Kidney epithelial cell (primary cell): Measurements from ENCODE around the gene KRT2. TPM values are rescaled to one million over a fixed set of nuclear protein-coding genes. Genes with fewer than 3 reads are reported as not detected.

Experiments
- DNase-seq: peaks from one replicate; pipeline ENCODE4 v3.0.0-alpha.2; 2010; ENCODE audit warnings: low read depth
- H3K27me3 ChIP-seq: 2 replicates; pipeline ENCODE4 v1.6.0; 2011; ENCODE audit warnings: low read length; ENCODE audit not compliant: control insufficient read depth, insufficient read depth
- H3K36me3 ChIP-seq: 2 replicates; pipeline ENCODE4 v1.5.1; 2011; ENCODE audit warnings: low read length; ENCODE audit not compliant: control insufficient read depth, insufficient read depth
- H3K4me3 ChIP-seq: 2 replicates; pipeline ENCODE4 v1.5.1; 2011; ENCODE audit warnings: low read depth, mild to moderate bottlenecking, control low read depth, low read length
- total RNA-seq: library from RNA; depleted of rRNA; stranded (reverse); fragments of >200 nt; gene quantifications from 2 replicates; pipeline ENCODE4 v1.2.3, GENCODE V29; 2015
- TF ChIP-seq, protein P1 (sequence below): IDR thresholded peaks from 2 replicates; pipeline ENCODE4 v1.5.1; 2011; ENCODE audit warnings: mild to moderate bottlenecking, moderate library complexity, low read length, control low read depth, inconsistent platforms; ENCODE audit not compliant: insufficient read depth, poor library complexity, severe bottlenecking

KRT2 gene
- total RNA-seq, 1 donor from 2014 or later, result not detected

DNA sequence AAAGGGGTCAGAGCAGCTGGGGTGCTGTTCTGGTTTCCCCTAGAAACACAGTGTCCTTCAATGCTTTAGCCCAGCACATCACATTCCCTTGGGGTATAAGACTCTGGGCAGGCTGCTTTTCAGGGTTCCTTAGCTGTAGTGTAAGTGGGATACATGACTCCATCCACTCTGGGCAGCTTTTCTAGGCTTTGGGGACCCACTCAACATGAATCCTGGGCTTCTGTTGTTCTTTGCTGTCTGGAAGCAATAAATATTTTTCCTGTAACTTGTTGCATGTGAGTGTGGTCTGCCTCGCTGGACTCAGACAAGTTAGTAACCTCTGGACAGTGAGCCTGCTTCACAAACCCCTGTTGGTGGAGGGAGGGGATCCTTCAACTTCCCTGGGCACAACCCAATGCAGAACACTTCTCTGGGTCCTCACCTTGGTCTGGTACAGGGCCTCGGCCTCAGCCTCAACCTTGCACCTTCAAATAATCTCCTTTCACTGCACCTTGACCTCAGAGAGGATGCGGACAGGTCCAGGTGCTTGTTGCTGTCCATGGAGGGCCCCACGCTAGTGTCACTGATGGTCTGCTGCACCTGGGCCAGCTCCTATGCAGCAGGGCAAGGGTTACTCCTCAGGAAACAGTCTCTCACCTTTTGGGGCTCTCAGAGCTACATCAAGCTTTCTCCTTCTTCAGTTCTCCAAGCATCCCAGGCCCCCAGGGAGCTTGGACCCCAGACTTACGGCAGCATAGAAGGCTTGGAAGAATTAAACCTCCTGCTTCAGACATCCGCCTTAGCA is 20.1 kb downstream of the KRT2 start:
- H3K27me3 ChIP-seq, result no peaks in the 10 kb centered on the region
- no peak for DNase-seq
- TF ChIP-seq, protein P1, sequence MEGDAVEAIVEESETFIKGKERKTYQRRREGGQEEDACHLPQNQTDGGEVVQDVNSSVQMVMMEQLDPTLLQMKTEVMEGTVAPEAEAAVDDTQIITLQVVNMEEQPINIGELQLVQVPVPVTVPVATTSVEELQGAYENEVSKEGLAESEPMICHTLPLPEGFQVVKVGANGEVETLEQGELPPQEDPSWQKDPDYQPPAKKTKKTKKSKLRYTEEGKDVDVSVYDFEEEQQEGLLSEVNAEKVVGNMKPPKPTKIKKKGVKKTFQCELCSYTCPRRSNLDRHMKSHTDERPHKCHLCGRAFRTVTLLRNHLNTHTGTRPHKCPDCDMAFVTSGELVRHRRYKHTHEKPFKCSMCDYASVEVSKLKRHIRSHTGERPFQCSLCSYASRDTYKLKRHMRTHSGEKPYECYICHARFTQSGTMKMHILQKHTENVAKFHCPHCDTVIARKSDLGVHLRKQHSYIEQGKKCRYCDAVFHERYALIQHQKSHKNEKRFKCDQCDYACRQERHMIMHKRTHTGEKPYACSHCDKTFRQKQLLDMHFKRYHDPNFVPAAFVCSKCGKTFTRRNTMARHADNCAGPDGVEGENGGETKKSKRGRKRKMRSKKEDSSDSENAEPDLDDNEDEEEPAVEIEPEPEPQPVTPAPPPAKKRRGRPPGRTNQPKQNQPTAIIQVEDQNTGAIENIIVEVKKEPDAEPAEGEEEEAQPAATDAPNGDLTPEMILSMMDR, result no peak
- H3K36me3 ChIP-seq, result no peaks in the 10 kb centered on the region
- H3K4me3 ChIP-seq, result no peak overlapping the region

DNA sequence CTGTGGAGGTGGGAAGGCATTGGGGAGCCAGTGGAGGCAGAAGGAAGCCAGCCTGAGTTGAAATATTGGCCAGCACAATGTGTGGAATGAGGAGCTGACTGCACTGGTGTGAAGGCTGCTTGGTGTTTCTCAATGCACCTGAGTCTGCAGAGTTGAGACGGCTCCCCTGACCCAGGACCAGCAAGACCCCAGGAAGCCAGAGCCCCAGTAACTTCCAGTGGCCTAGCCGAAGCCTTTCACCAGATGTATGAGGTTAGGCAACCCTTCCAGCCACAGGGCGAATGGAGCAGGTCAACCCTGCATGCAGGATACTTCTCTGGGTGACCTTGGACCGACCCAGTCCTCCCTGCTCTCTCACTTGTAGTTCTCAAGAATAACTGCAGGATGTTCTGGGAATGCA is 20.7 kb downstream of the KRT2 start:
- H3K36me3 ChIP-seq, result no peaks in the 10 kb centered on the region
- no peak for DNase-seq
- no peak overlapping the region for H3K4me3 ChIP-seq
- peaks cover 3% of the 10 kb centered on the region for H3K27me3 ChIP-seq
- TF ChIP-seq, protein P1, result no peak

DNA sequence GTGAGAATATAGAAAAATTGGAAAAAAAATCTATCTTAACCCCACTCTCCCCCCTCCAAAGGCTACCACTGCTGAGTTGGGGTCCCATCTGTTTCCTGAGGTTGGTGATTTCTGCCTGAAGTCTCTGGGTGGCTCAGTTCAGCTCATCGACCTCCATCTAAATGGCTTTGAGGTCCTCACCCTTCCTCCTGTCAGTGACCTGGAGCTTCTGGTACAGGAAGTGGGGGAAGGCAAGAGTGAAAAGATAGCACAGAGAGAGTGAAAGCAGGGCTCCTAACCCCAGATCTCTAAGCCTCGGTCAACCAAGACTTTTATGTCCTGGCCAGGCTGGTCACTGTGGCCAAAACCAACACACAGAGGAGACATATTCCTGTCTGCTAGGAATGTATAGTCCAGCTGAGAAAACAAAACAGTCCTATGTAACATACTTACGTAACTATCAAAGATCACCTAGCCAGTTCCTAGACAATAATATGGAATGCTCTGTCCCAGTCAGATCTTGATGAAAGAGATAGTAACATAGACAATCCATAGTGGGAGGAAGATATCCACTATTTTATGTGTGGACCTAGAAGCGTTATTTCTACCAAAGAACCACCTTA is 21.3 kb downstream of the KRT2 start:
- Histone ChIP-seq H3K4me3 (no peak overlapping the region), H3K27me3 (peaks cover 3% of the 10 kb centered on the region), H3K36me3 (no peaks in the 10 kb centered on the region)
- TF ChIP-seq, protein P1, result no peak
- no peak for DNase-seq

DNA sequence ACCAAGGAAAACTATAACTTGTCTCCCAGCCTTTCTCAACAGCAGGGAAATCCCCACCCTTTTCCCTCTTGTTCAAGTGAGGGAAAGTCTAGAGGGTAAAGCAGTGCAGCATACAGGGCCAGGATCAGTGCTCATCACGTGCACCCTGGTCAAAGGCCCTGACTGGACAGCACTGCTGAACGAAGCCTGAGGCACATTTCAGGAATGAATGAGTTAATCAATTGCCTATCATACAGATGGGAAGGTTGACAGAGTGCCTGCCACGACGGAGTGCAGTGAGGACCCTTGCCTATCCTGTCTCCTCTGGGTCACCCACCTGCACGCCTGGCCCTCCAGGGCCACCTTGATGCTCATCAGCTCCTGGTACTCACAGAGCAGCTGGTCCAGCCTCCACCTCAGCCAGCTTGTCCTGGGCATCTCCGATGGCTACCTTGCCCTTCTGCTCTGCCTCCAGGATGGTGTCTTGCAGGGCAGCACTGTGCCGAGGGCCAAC is 22.0 kb downstream of the KRT2 start:
- Histone ChIP-seq H3K27me3 (peaks cover 3% of the 10 kb centered on the region), H3K4me3 (no peak overlapping the region), H3K36me3 (no peaks in the 10 kb centered on the region)
- TF ChIP-seq, protein P1, result no peak
- DNase-seq, result no peak

DNA sequence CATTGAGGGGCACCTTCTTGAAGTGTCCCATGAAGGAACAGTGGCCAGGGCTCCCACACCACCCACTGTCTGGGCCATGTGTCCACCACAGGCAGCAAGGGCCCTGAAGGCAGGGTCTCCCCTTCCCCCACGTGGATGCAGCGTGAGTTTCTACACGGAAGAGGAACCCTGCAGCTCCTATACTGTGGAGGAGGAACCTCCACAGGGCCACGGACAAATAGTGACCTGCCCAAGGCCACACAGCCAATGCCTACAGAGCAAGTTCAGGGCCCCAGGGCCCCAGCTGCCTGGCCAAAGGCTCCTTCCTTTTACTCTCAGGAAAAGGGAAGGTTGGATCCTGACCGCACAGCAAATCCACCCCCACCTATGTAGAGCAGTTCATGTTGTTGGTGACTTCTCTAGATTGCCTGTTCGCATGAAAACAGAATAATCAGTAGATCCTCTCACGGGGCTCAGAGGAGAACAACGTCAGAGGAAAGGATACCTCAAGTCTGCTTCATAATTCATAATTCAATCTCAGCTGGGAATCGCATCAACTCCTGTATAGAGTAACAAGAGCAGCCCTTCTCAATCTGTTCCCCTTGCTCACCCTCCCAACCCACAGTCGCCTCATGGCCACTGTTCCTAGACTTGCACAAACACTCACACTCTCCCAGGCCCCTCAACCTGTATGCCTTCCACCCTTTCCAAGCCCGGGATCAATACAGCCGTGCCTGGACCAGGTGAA is 22.6 kb downstream of the KRT2 start:
- Histone ChIP-seq H3K36me3 (no peaks in the 10 kb centered on the region), H3K4me3 (no peak overlapping the region), H3K27me3 (peaks cover 3% of the 10 kb centered on the region)
- no peak for DNase-seq
- TF ChIP-seq, protein P1, result no peak
